GM13977 (cell line): Measurements from ENCODE around the gene SYF2.
"Not testable (repeated sequence)": the region's sequence is repeated elsewhere in the genome, so short reads cannot be mapped to it uniquely, and the experiment has no call there.

ENCODE experiments used
- DNase-seq: peaks from one replicate; pipeline ENCODE4 v3.0.0; 2012; ENCODE audit warnings: low spot score
- in situ Hi-C: fragments of 300-500 bp; cut with MboI; formaldehyde crosslinking; loops from one replicate; pipeline ENCODE4 v1.12.0; 2022; ENCODE audit warnings: low sequenced_read_pairs, low pct_unique_long_range_greater_than_20kb, mixed read lengths, inconsistent platforms; ENCODE audit not compliant: unreplicated experiment
- TF ChIP-seq, protein P1 (sequence below): IDR thresholded peaks from 2 replicates; pipeline ENCODE4 v1.5.1; 2012; ENCODE audit warnings: mild to moderate bottlenecking, control low read depth; ENCODE audit not compliant: insufficient read depth; ENCODE audit errors: extremely low read depth, missing control alignments

Gene SYF2

GRCh38 chr1:25193229-25193628 lies 39.1 kb downstream of the SYF2 start:
- TF ChIP-seq, protein P1, sequence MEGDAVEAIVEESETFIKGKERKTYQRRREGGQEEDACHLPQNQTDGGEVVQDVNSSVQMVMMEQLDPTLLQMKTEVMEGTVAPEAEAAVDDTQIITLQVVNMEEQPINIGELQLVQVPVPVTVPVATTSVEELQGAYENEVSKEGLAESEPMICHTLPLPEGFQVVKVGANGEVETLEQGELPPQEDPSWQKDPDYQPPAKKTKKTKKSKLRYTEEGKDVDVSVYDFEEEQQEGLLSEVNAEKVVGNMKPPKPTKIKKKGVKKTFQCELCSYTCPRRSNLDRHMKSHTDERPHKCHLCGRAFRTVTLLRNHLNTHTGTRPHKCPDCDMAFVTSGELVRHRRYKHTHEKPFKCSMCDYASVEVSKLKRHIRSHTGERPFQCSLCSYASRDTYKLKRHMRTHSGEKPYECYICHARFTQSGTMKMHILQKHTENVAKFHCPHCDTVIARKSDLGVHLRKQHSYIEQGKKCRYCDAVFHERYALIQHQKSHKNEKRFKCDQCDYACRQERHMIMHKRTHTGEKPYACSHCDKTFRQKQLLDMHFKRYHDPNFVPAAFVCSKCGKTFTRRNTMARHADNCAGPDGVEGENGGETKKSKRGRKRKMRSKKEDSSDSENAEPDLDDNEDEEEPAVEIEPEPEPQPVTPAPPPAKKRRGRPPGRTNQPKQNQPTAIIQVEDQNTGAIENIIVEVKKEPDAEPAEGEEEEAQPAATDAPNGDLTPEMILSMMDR, result no peak
- DNase-seq, result no peak
- in situ Hi-C loops, result no loop called here

DNA sequence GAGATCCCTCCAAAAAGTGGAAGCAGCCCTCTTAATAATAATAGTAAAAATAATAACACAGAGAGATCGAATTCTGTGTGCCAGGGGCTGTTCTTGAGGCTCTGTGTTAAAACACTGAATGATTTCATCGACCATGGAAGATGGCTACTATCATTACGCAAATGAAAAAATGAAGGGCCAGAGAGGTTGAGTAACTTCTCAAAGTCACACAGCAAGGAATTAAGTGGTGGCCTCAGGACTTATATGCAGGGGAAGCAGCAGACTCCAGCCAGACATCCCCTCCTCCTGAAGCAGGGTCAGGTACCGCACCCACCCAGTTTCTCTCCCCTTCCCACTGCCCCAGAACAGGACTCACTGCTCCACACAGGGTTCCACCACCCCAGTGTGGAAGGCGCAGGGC lies 40.1 kb downstream of the SYF2 start:
- TF ChIP-seq, protein P1, result no peak
- in situ Hi-C loops, result no loop called here
- no peak for DNase-seq

GRCh38 chr1:25190260-25190659 lies 42.0 kb downstream of the SYF2 start:
- no peak for DNase-seq
- in situ Hi-C loops, result no loop called here

DNA sequence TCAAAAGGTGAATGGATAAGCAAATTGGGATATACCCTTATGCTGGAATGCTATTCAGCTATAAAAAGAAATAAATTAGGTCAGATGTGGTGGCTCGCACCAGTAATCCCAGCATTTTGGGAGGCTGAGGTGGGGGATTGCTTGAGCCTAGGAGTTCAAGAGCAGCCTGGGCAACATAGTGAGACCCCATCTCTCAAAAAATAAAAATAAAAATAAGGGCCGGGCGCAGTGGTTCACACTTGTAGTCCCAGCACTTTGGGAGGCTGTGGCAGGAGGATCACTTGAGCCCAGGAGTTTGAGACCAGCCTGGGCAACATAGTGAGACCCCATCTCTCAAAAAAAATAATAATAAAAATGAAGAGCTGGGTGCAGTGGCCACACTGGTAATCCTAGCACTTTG lies 44.4 kb downstream of the SYF2 start:
- in situ Hi-C loops, DNase-seq: not testable (repeated sequence)

More at GRCh38 chr1:25190260-25190659, 42.0 kb downstream of the SYF2 start:
- TF ChIP-seq, protein P1, result no peak

DNA sequence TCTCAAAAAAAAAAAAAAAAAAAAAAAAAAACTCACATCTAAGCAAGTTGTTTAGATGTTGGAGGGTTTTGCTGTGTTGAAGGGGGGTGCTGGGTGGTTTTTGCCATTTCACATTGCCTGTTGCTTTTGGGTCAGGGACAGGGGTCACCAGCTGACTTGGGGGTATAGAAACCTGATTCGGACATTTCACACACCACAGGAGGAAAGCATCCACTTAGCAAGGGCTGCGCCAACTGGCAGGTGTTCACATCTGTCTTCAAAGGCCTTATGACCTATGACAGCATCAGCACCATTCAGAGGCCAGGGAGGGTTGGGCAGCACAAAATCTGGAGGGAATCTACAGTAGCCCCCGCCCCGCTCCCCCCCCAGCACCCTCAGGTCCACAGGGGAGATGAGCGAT lies 45.2 kb downstream of the SYF2 start:
- in situ Hi-C loops, result no loop called here
- DNase-seq, result no peak
- TF ChIP-seq, protein P1, result no peak

- TF ChIP-seq, protein P1, result no peak
- no peak for DNase-seq
- in situ Hi-C loops, result no loop called here
Observed at GRCh38 chr1:25186161-25187007, 45.9 kb downstream of the SYF2 start.

DNA sequence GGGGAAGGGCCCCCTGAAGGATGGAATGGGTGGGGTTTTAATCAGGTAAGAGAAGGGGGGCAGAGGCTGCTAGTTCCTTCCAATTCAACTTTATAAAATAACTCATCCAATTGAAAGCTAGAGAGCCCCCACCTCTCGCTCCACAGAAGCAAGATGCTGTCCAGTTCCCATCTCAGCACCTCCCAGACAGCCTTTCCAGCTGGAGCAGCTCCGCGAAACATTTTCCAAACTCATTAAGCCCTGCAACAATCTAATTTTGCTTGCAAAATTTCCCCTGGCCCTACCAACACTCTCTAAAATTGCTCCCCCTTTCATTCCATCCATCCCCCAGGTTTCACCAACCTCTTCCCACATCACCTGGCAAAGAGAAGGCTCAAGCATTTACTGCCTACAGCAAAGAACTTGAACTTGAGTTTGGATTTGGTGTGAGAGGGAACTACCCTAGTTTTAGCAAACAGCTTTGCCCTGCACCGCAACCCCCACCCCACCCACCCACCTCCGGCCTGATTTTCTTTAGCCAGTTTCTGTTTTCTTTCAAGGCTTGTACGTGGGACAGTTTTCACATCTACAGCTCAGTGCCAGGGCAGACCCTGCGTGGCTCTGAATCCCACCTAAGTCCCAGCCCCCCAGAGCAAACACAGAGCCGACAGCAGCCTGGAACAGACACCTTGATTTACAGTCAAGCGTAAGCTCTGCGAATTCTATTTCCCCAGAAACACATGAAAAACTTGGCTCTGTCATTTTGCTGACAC lies 46.7 kb downstream of the SYF2 start:
- in situ Hi-C loops, result no loop called here
- DNase-seq, result no peak
- TF ChIP-seq, protein P1, result no peak
